HG03565 (cell line): ENCODE measurements around the gene ELOVL6.
A peak's percentile ranks its signal among the peaks of the same experiment; 100 is the strongest.

Experiments used
- ATAC-seq: cut with Tn5 transposase; IDR thresholded peaks from one replicate; pipeline ENCODE4 v1.9.1; 2021; ENCODE audit warnings: mild to moderate bottlenecking, moderate library complexity; ENCODE audit not compliant: unreplicated experiment

Gene ELOVL6

GRCh38 chr4:109998867-109999584 lies 199.4 kb downstream of the ELOVL6 start:
- ATAC-seq, result peak; percentile 36

GRCh38 chr4:109996526-109996925 lies 201.9 kb downstream of the ELOVL6 start:
- ATAC-seq, result no peak
